HG02885 (cell line): ENCODE measurements around the gene SLC25A23.
"Not testable (repeated sequence)": the region's sequence is repeated elsewhere in the genome, so short reads cannot be mapped to it uniquely, and the experiment has no call there.

Experiments
- ATAC-seq: cut with Tn5 transposase; IDR thresholded peaks from one replicate; pipeline ENCODE4 v1.9.1; 2021; ENCODE audit warnings: mild to moderate bottlenecking; ENCODE audit not compliant: unreplicated experiment, poor library complexity

The SLC25A23 gene

GRCh38 chr19:6409346-6409745, 50.2 kb downstream of the SLC25A23 start:
- no peak for ATAC-seq

- ATAC-seq, result no peak
Observed at GRCh38 chr19:6406401-6406800, 53.2 kb downstream of the SLC25A23 start.

- no peak for ATAC-seq
Observed at GRCh38 chr19:6402837-6403608, 56.6 kb downstream of the SLC25A23 start.

GRCh38 chr19:6402058-6402457, 57.5 kb downstream of the SLC25A23 start:
- ATAC-seq, result no peak

GRCh38 chr19:6400062-6400944, 59.3 kb downstream of the SLC25A23 start:
- ATAC-seq, result not testable (repeated sequence)

- ATAC-seq, result no peak
Observed at GRCh38 chr19:6396305-6396704, 63.3 kb downstream of the SLC25A23 start.

- ATAC-seq, result no peak
Observed at GRCh38 chr19:6394831-6395230, 64.8 kb downstream of the SLC25A23 start.

GRCh38 chr19:6393983-6394412, 65.6 kb downstream of the SLC25A23 start:
- no peak for ATAC-seq

GRCh38 chr19:6393074-6393982, 66.3 kb downstream of the SLC25A23 start, which contains the start of gene GTF2F1:
TSS of gene GTF2F1 (minus strand) at chr19:6393164. CDS start at chr19:6392995, 169 bp downstream.
- ATAC-seq, result peak; percentile 88

- ATAC-seq, result no peak
Observed at GRCh38 chr19:6392221-6393073, 67.1 kb downstream of the SLC25A23 start.
